Activated gamma-delta T cell treated with anti-CD3 and anti-CD28 coated beads, Interleukin-2, amount 50 U/mL, for 16 hours (primary cell): Measurements from ENCODE around the gene URGCP.

Experiments used
- DNase-seq: peaks from one replicate; pipeline ENCODE4 v3.0.0-alpha.2; 2020; ENCODE audit warnings: low read depth

URGCP gene

DNA sequence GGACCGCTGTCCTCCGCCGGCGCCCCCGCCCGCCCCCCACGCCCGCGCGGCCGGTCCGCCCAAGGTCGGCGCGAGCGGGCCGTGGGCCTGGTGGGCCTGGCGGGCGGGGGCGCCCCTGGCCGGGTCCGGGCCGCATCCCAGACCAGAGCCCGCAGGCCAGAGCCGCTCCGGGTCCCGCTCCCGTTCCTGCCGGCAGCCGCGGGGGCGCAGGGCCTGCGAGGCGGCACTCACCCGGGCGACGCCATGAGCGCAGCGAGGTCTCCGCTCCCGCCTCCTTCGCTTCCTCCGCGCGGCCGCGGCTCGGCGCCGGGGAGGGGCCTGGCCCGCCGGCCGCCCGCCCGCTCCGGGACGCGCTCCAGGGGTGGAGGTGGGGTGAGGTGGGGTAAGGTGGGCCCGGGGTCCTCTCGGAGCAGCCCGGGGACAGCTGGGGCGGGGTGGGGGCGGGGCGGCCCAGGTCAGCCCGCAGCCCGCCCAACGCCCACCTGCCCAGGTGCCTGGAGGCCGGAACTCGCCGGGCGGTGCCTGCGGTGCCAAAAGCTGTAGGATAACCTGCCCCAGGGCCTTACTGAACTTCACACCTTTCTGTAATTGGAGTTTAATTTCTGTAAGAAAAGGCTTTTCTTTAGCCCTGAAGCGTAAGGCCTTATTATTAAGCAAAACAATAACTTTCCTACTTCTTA lies at the start of gene URGCP:
Gene URGCP (minus strand): TSS at position 266 of the 680 bp plus-strand sequence. CDS start 21 bp downstream, at position 245.
- peak; percentile 34 for DNase-seq

DNA sequence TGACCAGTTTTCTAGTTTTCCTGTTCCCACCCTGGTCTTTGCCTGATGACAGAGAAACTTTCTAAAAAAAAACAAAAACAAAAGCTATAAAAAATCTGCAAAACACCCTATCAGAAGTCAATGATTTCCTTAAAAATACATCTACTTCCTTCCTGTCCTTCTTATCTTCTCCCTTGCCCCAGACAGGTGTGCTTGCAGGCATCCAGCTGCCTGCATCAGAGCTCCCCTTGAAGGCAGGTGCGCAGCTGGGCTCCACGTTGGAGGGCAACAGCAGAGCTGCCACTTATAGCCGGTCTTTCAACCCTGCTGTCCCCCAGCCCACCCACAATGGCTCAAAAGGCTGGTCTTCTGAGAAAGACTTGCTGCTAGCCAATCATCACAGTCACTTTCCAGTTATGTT lies 49.6 kb upstream of the URGCP start:
- no peak for DNase-seq

DNA sequence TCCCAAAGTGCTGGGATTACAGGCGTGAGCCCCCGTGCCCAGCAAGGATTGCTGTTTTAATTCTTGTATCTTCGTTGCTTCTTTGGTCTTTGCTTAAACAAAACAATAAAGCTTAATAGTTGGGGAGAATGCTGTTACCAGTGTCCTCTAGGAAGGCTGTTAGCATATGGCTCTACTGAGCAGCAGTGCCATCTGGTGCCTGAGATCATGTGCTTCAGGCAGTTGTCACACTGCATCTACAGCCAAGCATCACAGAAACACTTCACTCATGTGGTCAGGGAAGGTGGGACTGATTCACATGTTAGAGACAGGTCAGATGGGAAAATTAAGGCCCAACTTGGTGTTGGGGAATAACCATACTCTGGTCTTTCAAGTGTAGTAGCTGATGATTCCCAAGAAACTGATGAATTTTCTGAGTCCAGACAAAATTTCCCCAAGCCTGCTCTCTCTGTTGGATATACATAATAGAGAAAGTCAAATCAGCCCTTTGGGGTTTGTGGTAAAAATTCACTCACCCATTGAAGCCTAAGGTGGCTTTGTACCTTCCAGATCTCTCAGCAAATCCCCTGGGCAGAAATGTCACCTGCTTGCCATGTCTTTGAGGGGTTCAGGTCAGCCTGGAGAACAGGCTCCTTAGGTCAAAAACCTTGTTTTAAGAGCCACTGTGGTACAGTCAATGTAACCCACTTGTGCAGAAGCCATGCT lies 48.3 kb upstream of the URGCP start:
- DNase-seq, result no peak

- DNase-seq, result no peak
These were observed 46.7 kb upstream of the URGCP start for GRCh38 chr7:43953071-43953470.

- no peak for DNase-seq
These were observed 45.6 kb upstream of the URGCP start for GRCh38 chr7:43952028-43952427.

GRCh38 chr7:43944286-43944685 lies 37.9 kb upstream of the URGCP start:
- DNase-seq, result no peak

- DNase-seq, result no peak
These were observed 37.2 kb upstream of the URGCP start for GRCh38 chr7:43943417-43944187.

DNA sequence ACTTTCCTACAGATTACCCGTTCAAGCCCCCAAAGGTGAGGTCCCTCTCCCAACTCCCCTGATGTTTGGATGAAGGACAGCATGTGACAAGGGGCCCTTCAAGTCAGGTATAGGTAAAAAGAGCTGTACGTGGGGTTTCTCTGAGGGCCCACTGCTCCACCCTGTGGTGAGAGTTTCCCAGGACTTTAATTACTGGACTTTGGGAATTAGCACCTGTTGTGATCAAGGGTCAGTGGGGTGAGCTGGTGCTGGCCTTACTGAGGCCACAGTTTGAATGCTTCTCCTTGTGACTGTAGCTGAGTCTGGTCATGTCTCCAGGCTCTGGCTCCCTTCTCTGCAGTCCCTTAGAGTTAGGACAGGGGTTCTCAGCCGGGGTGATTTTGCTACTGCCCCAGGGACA lies 36.6 kb upstream of the URGCP start:
- no peak for DNase-seq

- DNase-seq, result no peak
These were observed 35.9 kb upstream of the URGCP start for GRCh38 chr7:43942250-43942649.

- DNase-seq, result no peak
These were observed 32.6 kb upstream of the URGCP start for GRCh38 chr7:43938892-43939482.

GRCh38 chr7:43937444-43937843 lies 31.0 kb upstream of the URGCP start:
- no peak for DNase-seq

DNA sequence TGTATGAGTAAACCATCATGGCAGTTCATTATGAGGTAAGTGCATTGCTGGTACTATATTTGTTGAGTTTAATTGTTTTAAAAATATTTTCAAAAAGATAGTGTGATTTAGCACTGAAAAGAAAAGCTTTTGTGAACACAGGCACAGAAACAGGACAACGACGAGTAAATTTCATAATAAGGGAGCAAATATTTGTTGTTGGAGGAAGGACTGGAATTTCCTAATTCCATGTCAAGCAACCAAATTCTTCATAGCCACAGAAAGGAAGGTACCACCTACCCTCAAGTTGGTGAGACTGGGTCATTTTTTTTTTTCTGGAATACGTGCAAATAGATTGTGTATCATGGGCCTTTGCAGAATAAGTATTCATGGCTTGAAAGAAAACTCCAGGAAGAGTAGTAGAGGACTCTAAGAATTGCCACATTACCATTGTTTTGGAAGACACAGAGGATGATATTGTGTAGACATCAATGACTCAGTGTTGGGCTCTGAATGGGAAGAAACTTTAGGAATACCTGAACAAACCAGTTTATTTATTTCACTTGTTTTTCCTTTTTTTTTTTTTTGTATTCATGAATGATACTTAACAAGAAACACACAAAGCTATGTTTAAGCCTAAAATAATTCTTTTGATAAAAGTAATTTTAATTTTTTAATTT lies 27.6 kb upstream of the URGCP start:
- DNase-seq, result no peak

- DNase-seq, result no peak
These were observed 24.9 kb upstream of the URGCP start for GRCh38 chr7:43931346-43931745.

- no peak for DNase-seq
These were observed 23.4 kb upstream of the URGCP start for GRCh38 chr7:43929529-43930457.

DNA sequence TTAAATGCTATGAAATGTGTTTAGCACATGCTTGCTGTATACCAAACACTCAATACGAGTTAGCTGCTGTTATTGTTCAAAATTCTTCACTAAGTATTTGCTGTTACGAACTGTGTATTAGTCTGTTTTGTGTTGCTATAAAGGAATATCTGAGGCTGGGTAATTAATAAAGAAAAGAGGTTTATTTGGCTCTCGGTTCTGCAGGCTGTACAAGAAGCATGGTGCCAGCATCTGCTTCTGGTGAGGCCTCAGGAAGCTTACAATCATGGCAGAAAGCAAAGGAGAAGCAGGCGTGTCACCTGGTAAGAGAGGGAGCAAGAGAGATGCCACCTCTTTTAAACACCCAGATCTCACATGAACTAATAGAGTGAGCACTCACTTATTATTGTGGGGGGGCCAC lies 21.4 kb upstream of the URGCP start:
- no peak for DNase-seq

DNA sequence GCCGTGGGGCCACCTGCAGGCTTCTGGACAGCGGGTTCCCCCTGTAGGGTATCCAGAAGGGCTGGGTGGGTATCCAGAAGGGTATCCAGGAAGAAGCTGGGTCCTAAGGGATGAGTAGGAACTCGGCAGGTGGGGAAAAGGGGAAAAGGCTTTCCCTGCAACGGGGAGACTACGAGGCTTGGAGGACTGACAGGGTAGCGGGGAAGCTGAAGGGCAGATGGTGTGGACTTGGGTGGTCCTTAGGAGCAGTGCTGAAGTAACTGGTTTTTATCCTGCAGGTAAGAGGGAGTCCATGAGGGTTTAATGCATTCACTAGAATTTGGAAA lies 20.4 kb upstream of the URGCP start:
- DNase-seq, result no peak

GRCh38 chr7:43925984-43926797 lies 19.8 kb upstream of the URGCP start, which contains the start of gene UBE2D4:
TSS of gene UBE2D4 (plus strand) at chr7:43926436. CDS start at chr7:43926533, 97 bp downstream.
- DNase-seq, result peak; percentile 83

DNA sequence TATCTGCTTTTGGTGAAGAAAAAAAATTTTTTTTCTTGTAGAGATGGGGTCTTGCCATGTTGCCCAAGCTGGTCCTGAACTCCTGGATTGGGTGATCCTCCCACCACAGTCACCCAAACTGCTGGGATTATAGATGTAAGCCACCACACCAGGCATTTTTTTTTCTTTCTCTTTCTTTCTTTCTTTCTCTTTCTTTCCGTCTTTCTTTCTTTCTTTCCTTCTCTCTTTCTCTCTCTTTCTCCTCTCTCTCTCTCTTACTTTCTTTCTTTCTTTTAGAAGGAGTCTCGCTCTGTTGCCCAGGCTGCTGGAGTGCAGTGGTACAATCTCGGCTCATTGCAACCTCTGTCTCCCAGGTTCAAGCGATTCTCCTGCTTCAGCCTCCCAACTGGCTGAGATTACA lies 16.3 kb upstream of the URGCP start:
- DNase-seq, result no peak

- no peak for DNase-seq
These were observed 15.0 kb upstream of the URGCP start for GRCh38 chr7:43921423-43921822.

DNA sequence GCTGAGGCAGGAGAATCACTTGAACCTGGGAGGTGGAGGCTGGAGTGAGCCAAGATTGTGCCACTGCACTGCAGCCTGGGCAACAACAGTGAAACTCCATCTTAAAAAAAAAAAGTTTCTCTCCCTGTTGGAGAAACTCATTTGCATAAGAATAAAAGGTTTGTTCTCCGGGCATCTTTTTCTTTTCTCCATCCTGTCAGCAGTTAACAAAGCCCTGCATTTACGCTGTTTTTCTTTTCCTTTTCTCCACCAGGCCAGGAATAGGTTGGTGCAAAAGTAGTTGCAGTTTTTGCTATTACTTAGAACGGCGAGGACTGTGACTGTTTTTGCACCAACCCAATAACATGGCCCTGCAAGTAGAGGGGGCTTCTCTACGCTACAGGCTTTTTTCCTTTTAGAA lies 9.5 kb upstream of the URGCP start:
- DNase-seq, result no peak
